Ishikawa (cell line): ENCODE results near the gene KRTAP10-5.

ENCODE experiments used
- CEBPB ChIP-seq: IDR thresholded peaks from 2 replicates; pipeline ENCODE4 v1.6.1; 2012
- CREB1 ChIP-seq: IDR thresholded peaks from 2 replicates; pipeline ENCODE4 v1.6.1; 2012; ENCODE audit warnings: low read depth
- EGR1 ChIP-seq: IDR thresholded peaks from 2 replicates; pipeline ENCODE4 v1.6.1; 2012
- EP300 ChIP-seq: IDR thresholded peaks from 2 replicates; pipeline ENCODE4 v1.6.1; 2012; ENCODE audit warnings: borderline replicate concordance
- FOXM1 ChIP-seq: IDR thresholded peaks from 2 replicates; pipeline ENCODE4 v1.6.1; 2012; ENCODE audit warnings: low read depth, borderline replicate concordance
- NFIC ChIP-seq: IDR thresholded peaks from 2 replicates; pipeline ENCODE4 v1.6.1; 2012
- RAD21 ChIP-seq: IDR thresholded peaks from 2 replicates; pipeline ENCODE4 v1.6.1; 2012; ENCODE audit warnings: low read depth
- TAF1 ChIP-seq: IDR thresholded peaks from 2 replicates; pipeline ENCODE4 v1.6.1; 2012; ENCODE audit warnings: low read depth, mild to moderate bottlenecking
- TCF12 ChIP-seq: IDR thresholded peaks from 2 replicates; pipeline ENCODE4 v1.6.1; 2012; ENCODE audit warnings: low read depth
- TEAD4 ChIP-seq: IDR thresholded peaks from 2 replicates; pipeline ENCODE4 v1.6.1; 2012
- YY1 ChIP-seq: IDR thresholded peaks from 2 replicates; pipeline ENCODE4 v1.6.1; 2012; ENCODE audit warnings: low read depth
- ZBTB7A ChIP-seq: IDR thresholded peaks from 2 replicates; pipeline ENCODE4 v1.6.1; 2012; ENCODE audit warnings: low read depth
- TF ChIP-seq, protein P1 (sequence below): IDR thresholded peaks from 2 replicates; pipeline ENCODE4 v1.6.1; 2012
- TF ChIP-seq, protein P2 (sequence below): IDR thresholded peaks from 2 replicates; pipeline ENCODE4 v1.6.1; 2012; ENCODE audit warnings: low read depth, mild to moderate bottlenecking
- TF ChIP-seq, protein P3 (sequence below): IDR thresholded peaks from 2 replicates; pipeline ENCODE4 v1.6.1; 2012

The KRTAP10-5 gene

DNA sequence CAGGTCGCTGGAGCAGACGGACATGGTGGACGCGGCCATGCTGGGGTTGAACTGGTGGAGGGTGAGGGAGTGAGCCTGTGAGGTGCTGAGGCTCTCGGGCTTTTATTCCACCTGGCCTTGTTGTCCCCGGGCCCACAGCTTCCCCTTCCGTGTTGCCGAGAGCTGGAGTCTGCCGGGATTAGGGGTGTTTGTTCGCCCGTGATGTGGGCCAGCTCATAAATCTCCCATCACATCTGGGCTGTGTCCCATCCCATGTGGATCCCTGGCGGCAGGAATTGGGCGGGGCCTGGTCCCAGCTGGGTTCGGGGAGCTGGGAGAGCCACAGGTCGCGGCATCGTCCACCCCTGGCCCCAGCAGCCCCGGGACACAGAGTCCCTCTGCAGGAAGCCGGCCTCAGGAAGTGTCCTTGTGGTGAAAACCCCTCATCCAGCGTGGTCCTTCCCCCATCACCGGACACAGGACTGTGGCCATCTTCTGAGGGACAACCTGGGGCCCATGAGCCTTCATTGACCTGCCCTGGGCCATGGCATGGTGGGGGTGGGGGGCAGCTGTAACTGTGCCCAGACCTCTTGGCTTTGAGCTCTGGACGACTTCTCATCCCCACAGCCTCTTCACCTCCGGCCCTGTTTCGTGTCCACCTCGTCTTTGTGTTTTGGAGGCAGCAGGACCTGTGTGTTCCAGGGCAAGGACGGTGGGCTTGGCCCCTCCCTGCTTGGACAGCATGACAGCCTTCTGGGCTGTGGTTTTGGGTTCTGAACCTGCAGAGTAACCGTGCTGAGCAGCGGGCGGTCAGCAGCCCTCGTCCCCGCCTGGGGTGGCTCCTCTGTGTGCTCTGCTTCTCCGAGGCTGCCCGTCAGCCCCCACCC is 12.3 kb upstream of the KRTAP10-5 start, which contains the start of gene KRTAP10-6:
KRTAP10-6 (minus strand) TSS at position 60 of the 866 bp plus-strand sequence; CDS start at position 39, 21 bp downstream.
- TF ChIP-seq ZBTB7A = no peak; the same call in 1 of the 2 replicates
- TF ChIP-seq YY1 = peak; percentile 59; the same call in 1 of the 2 replicates

DNA sequence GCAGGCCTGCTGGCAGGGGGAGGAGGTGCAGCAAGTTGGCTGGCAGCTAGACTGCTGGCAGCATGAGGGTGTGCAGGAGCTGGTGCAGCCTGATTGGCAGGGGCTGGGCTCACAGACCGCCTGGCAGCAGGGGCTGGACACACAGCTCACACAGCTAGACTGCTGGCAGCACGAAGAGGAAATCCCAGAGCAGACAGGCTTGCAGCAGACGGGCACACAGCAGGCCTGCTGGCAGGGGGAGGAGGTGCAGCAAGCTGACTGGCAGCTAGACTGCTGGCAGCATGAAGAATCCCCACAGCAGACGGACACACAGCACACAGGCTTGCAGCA is 11.4 kb upstream of the KRTAP10-5 start:
- peak; percentile 45 for TF ChIP-seq NFIC

DNA sequence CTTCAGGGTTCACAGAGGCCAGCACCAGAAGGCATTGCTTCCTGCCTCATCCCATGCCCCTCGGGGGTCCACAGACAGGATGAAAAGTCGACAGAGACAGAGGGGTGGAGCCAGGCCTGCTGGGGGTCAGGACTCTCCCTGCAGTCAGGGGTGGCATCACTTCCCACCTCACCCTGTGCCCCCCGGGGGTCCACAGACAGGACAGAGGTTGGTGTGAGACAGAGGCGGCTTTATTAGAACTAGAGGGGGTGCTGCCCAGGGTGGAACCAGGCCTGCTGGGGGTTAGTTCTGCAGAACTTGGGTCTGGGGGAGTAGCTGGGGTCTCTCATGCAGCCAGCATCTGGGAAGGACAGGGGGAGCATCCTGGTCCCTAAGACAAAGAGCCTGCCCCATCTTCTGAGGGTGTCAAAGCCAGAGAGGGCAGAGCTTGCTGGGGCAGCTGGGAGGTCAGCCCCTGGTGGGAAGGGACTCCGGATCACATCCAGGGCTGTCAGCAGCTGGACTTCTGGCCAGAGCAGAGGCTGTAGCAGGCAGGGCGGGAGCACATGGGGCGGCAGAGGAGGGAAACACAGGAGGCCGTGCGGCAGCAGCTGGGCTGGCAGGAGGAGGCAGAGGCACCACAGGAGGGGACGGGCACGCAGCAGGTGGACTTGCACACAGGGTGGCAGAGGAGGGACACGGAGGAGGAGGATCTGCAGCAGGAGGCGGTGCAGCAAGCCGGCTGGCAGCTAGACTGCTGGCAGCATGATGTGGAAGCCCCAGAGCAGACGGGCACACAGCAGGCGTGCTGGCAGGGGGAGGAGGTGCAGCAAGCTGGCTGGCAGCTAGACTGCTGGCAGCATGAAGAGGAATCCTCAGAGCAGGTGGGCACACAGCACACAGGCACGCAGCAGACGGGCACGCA is 10.7 kb upstream of the KRTAP10-5 start:
- TF ChIP-seq EP300 = 0 out of 2 replicates have a peak, but pooled peaks have one; percentile 25

DNA sequence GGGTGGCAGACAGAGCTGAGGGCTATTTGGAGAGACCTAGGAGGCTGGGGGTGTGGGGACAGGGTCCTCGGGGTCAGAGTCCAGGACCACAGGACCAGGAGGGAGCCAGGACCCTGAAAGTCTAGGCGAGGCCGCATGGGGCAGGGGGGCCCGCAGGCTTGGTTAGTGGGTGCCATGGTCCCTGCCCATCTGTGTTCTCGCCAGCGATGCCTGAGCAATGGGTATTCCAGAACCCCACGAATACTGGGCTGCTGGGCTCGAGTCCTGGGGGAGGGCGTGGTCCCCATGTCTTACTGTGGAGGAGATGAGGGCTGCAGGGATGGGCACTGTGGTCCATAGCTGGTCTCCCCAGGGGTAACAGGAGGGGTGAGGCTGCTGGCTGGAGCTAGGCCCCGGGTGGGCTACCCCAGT is 9.9 kb upstream of the KRTAP10-5 start:
- TF ChIP-seq, protein P1, sequence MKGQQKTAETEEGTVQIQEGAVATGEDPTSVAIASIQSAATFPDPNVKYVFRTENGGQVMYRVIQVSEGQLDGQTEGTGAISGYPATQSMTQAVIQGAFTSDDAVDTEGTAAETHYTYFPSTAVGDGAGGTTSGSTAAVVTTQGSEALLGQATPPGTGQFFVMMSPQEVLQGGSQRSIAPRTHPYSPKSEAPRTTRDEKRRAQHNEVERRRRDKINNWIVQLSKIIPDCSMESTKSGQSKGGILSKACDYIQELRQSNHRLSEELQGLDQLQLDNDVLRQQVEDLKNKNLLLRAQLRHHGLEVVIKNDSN = no peak
- no peak for TF ChIP-seq TAF1
- no peak for TF ChIP-seq ZBTB7A
- no peak for TF ChIP-seq CEBPB
- no peak for TF ChIP-seq EP300
- no peak for TF ChIP-seq NFIC
- TF ChIP-seq FOXM1 = no peak
- TF ChIP-seq EGR1 = no peak
- TF ChIP-seq, protein P2, sequence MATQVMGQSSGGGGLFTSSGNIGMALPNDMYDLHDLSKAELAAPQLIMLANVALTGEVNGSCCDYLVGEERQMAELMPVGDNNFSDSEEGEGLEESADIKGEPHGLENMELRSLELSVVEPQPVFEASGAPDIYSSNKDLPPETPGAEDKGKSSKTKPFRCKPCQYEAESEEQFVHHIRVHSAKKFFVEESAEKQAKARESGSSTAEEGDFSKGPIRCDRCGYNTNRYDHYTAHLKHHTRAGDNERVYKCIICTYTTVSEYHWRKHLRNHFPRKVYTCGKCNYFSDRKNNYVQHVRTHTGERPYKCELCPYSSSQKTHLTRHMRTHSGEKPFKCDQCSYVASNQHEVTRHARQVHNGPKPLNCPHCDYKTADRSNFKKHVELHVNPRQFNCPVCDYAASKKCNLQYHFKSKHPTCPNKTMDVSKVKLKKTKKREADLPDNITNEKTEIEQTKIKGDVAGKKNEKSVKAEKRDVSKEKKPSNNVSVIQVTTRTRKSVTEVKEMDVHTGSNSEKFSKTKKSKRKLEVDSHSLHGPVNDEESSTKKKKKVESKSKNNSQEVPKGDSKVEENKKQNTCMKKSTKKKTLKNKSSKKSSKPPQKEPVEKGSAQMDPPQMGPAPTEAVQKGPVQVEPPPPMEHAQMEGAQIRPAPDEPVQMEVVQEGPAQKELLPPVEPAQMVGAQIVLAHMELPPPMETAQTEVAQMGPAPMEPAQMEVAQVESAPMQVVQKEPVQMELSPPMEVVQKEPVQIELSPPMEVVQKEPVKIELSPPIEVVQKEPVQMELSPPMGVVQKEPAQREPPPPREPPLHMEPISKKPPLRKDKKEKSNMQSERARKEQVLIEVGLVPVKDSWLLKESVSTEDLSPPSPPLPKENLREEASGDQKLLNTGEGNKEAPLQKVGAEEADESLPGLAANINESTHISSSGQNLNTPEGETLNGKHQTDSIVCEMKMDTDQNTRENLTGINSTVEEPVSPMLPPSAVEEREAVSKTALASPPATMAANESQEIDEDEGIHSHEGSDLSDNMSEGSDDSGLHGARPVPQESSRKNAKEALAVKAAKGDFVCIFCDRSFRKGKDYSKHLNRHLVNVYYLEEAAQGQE = no peak
- TF ChIP-seq CREB1 = no peak
- TF ChIP-seq, protein P3, sequence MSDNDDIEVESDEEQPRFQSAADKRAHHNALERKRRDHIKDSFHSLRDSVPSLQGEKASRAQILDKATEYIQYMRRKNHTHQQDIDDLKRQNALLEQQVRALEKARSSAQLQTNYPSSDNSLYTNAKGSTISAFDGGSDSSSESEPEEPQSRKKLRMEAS = no peak
- no peak for TF ChIP-seq TCF12
- TF ChIP-seq RAD21 = no peak
- no peak for TF ChIP-seq TEAD4
- no peak for TF ChIP-seq YY1

DNA sequence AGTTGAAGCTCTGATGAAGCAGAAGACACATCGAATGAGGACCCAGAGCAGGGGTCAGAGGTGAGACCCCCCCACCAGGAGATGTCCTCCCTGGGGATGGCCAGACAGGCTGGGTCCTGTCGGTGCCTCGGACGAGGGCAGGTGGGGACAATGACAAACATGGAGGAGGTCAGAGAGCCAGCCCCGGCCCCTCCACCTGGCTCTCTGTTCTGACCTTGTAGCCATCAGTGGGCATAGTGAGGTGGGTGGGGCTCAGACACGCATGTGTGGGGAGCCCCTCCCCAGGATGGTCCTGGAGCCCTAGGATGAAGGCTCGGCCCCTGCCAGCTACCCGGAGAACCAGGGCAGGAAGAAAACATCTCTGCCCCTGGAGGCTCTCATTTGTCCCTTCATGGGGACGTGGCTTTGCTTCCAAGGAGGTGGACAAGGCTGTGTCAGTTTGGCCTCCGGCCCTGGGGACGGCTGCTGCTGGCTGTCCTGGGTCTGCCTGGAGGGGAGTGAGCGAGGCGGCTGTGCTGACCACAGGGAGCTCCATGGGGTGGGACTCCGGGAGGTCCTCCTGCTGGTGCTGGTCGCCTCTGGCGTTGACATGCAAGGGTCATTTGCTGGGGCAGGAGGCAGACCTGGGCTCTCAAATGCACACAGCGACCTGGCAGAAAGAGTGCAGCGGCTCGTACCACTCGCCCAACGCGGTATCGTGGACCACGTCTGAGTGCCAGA is 9.3 kb upstream of the KRTAP10-5 start:
- no peak for TF ChIP-seq YY1
- no peak for TF ChIP-seq TEAD4
- TF ChIP-seq CREB1 = no peak
- no peak for TF ChIP-seq TAF1
- no peak for TF ChIP-seq EP300
- no peak for TF ChIP-seq NFIC
- TF ChIP-seq CEBPB = no peak
- no peak for TF ChIP-seq ZBTB7A
- TF ChIP-seq, protein P3 = no peak
- TF ChIP-seq FOXM1 = no peak
- no peak for TF ChIP-seq EGR1
- TF ChIP-seq, protein P2 = no peak
- no peak for TF ChIP-seq TCF12

DNA sequence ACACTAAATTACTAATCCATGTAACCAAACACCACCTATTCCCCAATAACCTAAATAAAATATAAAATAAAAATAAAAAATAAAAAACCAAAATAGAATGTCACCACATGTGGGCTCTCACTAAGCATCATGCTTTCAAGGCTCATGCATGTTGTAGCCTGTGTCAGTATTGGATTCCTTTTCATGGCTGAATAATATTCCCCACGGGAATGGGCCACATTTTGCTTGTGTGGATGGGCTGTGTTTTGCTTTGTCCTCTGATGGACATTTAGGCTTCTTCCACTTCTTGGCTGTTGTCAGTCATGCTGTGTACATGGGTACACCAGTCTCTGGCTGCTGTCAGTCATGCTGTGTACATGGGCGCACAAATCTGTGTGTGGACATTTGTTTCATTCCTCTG is 8.7 kb upstream of the KRTAP10-5 start:
- TF ChIP-seq NFIC = no peak
- TF ChIP-seq ZBTB7A = no peak
- no peak for TF ChIP-seq FOXM1
